ENCODE data around the gene CASP8AP2. TPM values are rescaled to one million over a fixed set of nuclear protein-coding genes. Genes with fewer than 3 reads are reported as not detected.

The CASP8AP2 gene
- total RNA-seq, 1 donor from 2014 or later = 59.0 TPM

- no peaks in the 10 kb centered on the region for H3K4me1 Mint-ChIP-seq
- H3K27ac Mint-ChIP-seq = no peak overlapping the region
- H3K4me1 ChIP-seq = no peaks in the 10 kb centered on the region
- no peaks in the 10 kb centered on the region for H4K20me1 ChIP-seq (ENCODE audit: low read depth)
- no peak overlapping the region for H3K9ac ChIP-seq
- peaks cover 12% of the 10 kb centered on the region for H3K79me2 ChIP-seq (ENCODE audit: low read depth)
- H3K36me3 Mint-ChIP-seq = peaks cover 14% of the 10 kb centered on the region
- no peak for DNase-seq (ENCODE audit: low spot score)
- H3K27me3 Mint-ChIP-seq (ENCODE audit: insufficient read depth, low read depth) = no peaks in the 10 kb centered on the region
- no peak overlapping the region for H3K4me3 ChIP-seq
- no peak overlapping the region for H3K4me2 ChIP-seq
- H3K9me3 ChIP-seq (ENCODE audit: low read depth) = no peaks in the 10 kb centered on the region
- H3K27me3 ChIP-seq = no peaks in the 10 kb centered on the region
- H3F3A ChIP-seq (ENCODE audit: low read depth) = no peaks in the 10 kb centered on the region
- no peak overlapping the region for H2AFZ ChIP-seq (replicated peaks)
- peaks cover 6% of the 10 kb centered on the region for H3K36me3 ChIP-seq
- TF ChIP-seq CTCF (IDR thresholded peaks at IDR 0.05) (no peak), EZH2 (IDR thresholded peaks at IDR 0.05) (no peak), EZH2phosphoT487 (IDR thresholded peaks at IDR 0.05) (no peak)
- H3K4me3 Mint-ChIP-seq = no peak overlapping the region
- no peaks in the 10 kb centered on the region for H3K9me3 Mint-ChIP-seq
- no peak overlapping the region for H3K27ac ChIP-seq
These were observed 30.6 kb upstream of the CASP8AP2 start for GRCh38 chr6:89799096-89799495.

GRCh38 chr6:89799756-89800155, 29.9 kb upstream of the CASP8AP2 start:
- no peak overlapping the region for H3K27ac ChIP-seq
- no peak overlapping the region for H2AFZ ChIP-seq (replicated peaks)
- H3K79me2 ChIP-seq (ENCODE audit: low read depth) = peaks cover 18% of the 10 kb centered on the region
- H4K20me1 ChIP-seq (ENCODE audit: low read depth) = no peaks in the 10 kb centered on the region
- no peaks in the 10 kb centered on the region for H3K9me3 ChIP-seq (ENCODE audit: low read depth)
- H3K4me1 ChIP-seq = no peaks in the 10 kb centered on the region
- no peaks in the 10 kb centered on the region for H3F3A ChIP-seq (ENCODE audit: low read depth)
- no peak overlapping the region for H3K4me3 Mint-ChIP-seq
- no peaks in the 10 kb centered on the region for H3K27me3 ChIP-seq
- H3K27ac Mint-ChIP-seq = no peak overlapping the region
- no peaks in the 10 kb centered on the region for H3K4me1 Mint-ChIP-seq
- no peaks in the 10 kb centered on the region for H3K27me3 Mint-ChIP-seq (ENCODE audit: insufficient read depth, low read depth)
- H3K9me3 Mint-ChIP-seq = no peaks in the 10 kb centered on the region
- H3K4me3 ChIP-seq = no peak overlapping the region
- no peak for TF ChIP-seq CTCF (IDR thresholded peaks at IDR 0.05)
- TF ChIP-seq EZH2 (IDR thresholded peaks at IDR 0.05) = no peak
- no peak for TF ChIP-seq EZH2phosphoT487 (IDR thresholded peaks at IDR 0.05)
- H3K4me2 ChIP-seq = no peak overlapping the region
- H3K36me3 ChIP-seq = peaks cover 6% of the 10 kb centered on the region
- no peak for DNase-seq (ENCODE audit: low spot score)
- H3K36me3 Mint-ChIP-seq = peaks cover 14% of the 10 kb centered on the region
- no peak overlapping the region for H3K9ac ChIP-seq

GRCh38 chr6:89803271-89803670, 26.4 kb upstream of the CASP8AP2 start:
- Mint-ChIP-seq H3K36me3 (peaks cover 11% of the 10 kb centered on the region), H3K27ac (no peak overlapping the region), H3K4me1 (no peaks in the 10 kb centered on the region), H3K9me3 (no peaks in the 10 kb centered on the region), H3K4me3 (no peak overlapping the region), H3K27me3 (ENCODE audit: insufficient read depth, low read depth) (no peaks in the 10 kb centered on the region)
- no peak overlapping the region for H3K4me3 ChIP-seq
- no peak overlapping the region for H3K27ac ChIP-seq
- no peaks in the 10 kb centered on the region for H3K9me3 ChIP-seq (ENCODE audit: low read depth)
- TF ChIP-seq EZH2phosphoT487 (IDR thresholded peaks at IDR 0.05) (no peak), CTCF (IDR thresholded peaks at IDR 0.05) (no peak), EZH2 (IDR thresholded peaks at IDR 0.05) (no peak)
- H3K36me3 ChIP-seq = peaks cover 5% of the 10 kb centered on the region
- H3K9ac ChIP-seq = no peak overlapping the region
- no peak for DNase-seq (ENCODE audit: low spot score)
- H2AFZ ChIP-seq (replicated peaks) = no peak overlapping the region
- no peak overlapping the region for H3K4me2 ChIP-seq
- peaks cover 5% of the 10 kb centered on the region for H4K20me1 ChIP-seq (ENCODE audit: low read depth)
- no peaks in the 10 kb centered on the region for H3F3A ChIP-seq (ENCODE audit: low read depth)
- H3K4me1 ChIP-seq = no peaks in the 10 kb centered on the region
- peaks cover 43% of the 10 kb centered on the region for H3K79me2 ChIP-seq (ENCODE audit: low read depth)
- no peaks in the 10 kb centered on the region for H3K27me3 ChIP-seq
